ENCODE measurements around the gene PPP1CA. TPM values are rescaled to one million over a fixed set of nuclear protein-coding genes. Genes with fewer than 3 reads are reported as not detected.

Gene PPP1CA
- total RNA-seq = 100 to 1,000 TPM; 164 to 216 (median 191) TPM

GRCh38 chr11:67401495-67402191 is at the start of gene PPP1CA:
Gene PPP1CA (minus strand): TSS chr11:67401858. CDS start chr11:67401782, 76 bp downstream.
- Histone ChIP-seq H3K4me3 (replicated peaks in 1 of 3) (peak within 1 kb of the TSS; percentile 33 to 95 (median 63)), H3K27me3 (no peaks in the 10 kb centered on the region), H3K4me1 (peaks cover 37 to 59% of the 10 kb centered on the region in 2 donors), H3K27ac (peak within 1 kb of the TSS; percentile 81 to 89 (median 85)), H3K9me3 (no peaks in the 10 kb centered on the region), H3K36me3 (peaks cover 24 to 25% of the 10 kb centered on the region in 2 donors)
- intact Hi-C loops (cut with DNase I) = no loop called here
- TF ChIP-seq CTCF (IDR thresholded peaks at IDR 0.05) = peak in 3 of 6 experiments; percentile 25 to 82 (median 34)
- TF ChIP-seq POLR2A (IDR thresholded peaks at IDR 0.05) = peak in 1 of 2 donors; percentile 75
- DNase-seq = peak; percentile 89 to 90
- 0% methylated on average over 2 to 6 of the region's 73 CpGs for whole genome bisulfite sequencing, 2 donors

- H3K27ac ChIP-seq = no peak overlapping the region
- no peaks in the 10 kb centered on the region for H3K36me3 ChIP-seq
- no peaks in the 10 kb centered on the region for H3K4me1 ChIP-seq
- H3K4me3 ChIP-seq (replicated peaks in 1 of 3) = no peak overlapping the region
- no peak for TF ChIP-seq CTCF (IDR thresholded peaks at IDR 0.05)
- no peak for TF ChIP-seq POLR2A (IDR thresholded peaks at IDR 0.05)
- DNase-seq = no peak
- no peaks in the 10 kb centered on the region for H3K27me3 ChIP-seq
- intact Hi-C loops (cut with DNase I) = no loop called here
- H3K9me3 ChIP-seq = no peaks in the 10 kb centered on the region
- WGBS, 2 donors = 83% methylated on average over 19 to 24 of the region's 25 CpGs
These were observed 49.4 kb upstream of the PPP1CA start for GRCh38 chr11:67450796-67451657.

GRCh38 chr11:67449116-67449844 is 47.6 kb upstream of the PPP1CA start:
- H3K27me3 ChIP-seq = no peaks in the 10 kb centered on the region
- DNase-seq = no peak
- 77 to 89% methylated on average over 9 of the region's 9 CpGs for WGBS, 2 donors
- no peaks in the 10 kb centered on the region for H3K36me3 ChIP-seq
- peaks cover 1 to 4% of the 10 kb centered on the region in 2 donors for H3K4me1 ChIP-seq
- no peaks in the 10 kb centered on the region for H3K9me3 ChIP-seq
- intact Hi-C loops (cut with DNase I) = no loop called here
- no peak overlapping the region for H3K4me3 ChIP-seq (replicated peaks in 1 of 3)
- TF ChIP-seq POLR2A (IDR thresholded peaks at IDR 0.05) (no peak), CTCF (IDR thresholded peaks at IDR 0.05) (no peak)
- no peak overlapping the region for H3K27ac ChIP-seq

- peaks cover 6% of the 10 kb centered on the region in 2 donors for H3K4me1 ChIP-seq
- H3K36me3 ChIP-seq = no peaks in the 10 kb centered on the region
- no peak for TF ChIP-seq CTCF (IDR thresholded peaks at IDR 0.05)
- no peak for TF ChIP-seq POLR2A (IDR thresholded peaks at IDR 0.05)
- DNase-seq = no peak
- WGBS, 2 donors = 91 to 93% methylated on average over 7 of the region's 7 CpGs
- H3K9me3 ChIP-seq = no peaks in the 10 kb centered on the region
- H3K27ac ChIP-seq = no peak overlapping the region
- intact Hi-C loops (cut with DNase I) = no loop called here
- H3K27me3 ChIP-seq = no peaks in the 10 kb centered on the region
- H3K4me3 ChIP-seq (replicated peaks in 1 of 3) = no peak overlapping the region
These were observed 46.6 kb upstream of the PPP1CA start for GRCh38 chr11:67448220-67448609.

All from thyroid gland (tissue), 4 donors.